T-helper 2 cell treated with Interferon-gamma antibody and Interleukin-4, amounts not matched to agents 100 ng/mL and 5 ng/mL, for 36 hours (primary cell): ENCODE data around the gene CLCA1. TPM values are rescaled to one million over a fixed set of nuclear protein-coding genes. Genes with fewer than 3 reads are reported as not detected.

Experiments used
- intact Hi-C: fragments of 100-400 bp; cut with micrococcal nuclease; formaldehyde crosslinking; loops from one replicate; pipeline ENCODE4 v1.15.1; 2023
- total RNA-seq: library from RNA; stranded (reverse); gene quantifications from 2 replicates; pipeline ENCODE4 v1.2.3, GENCODE V29; 2022

Gene CLCA1
- total RNA-seq: not detected in 2 replicates

GRCh38 chr1:86468501-86468977, at the start of gene CLCA1:
TSS of gene CLCA1 (plus strand) at chr1:86468927. CDS start at chr1:86468972, 45 bp downstream.
- intact Hi-C loops: no loop called here

- intact Hi-C loops: loop anchor here (1.0 to 5.0 kb wide), 3 partner anchors 37 to 89 kb away; no protein-coding TSS in a partner anchor
Measured at GRCh38 chr1:86419277-86419903, 49.3 kb upstream of the CLCA1 start.

- intact Hi-C loops: no loop called here
Measured at GRCh38 chr1:86421601-86422280, 47.0 kb upstream of the CLCA1 start.

GRCh38 chr1:86423473-86423872, 45.3 kb upstream of the CLCA1 start:
- intact Hi-C loops: no loop called here

GRCh38 chr1:86423873-86424272, 44.9 kb upstream of the CLCA1 start, which contains the start of gene CLCA2:
TSS of gene CLCA2 (plus strand) at chr1:86424171. CDS start at chr1:86424248, 77 bp downstream.
- intact Hi-C loops: no loop called here

- intact Hi-C loops: no loop called here
Measured at GRCh38 chr1:86429122-86429725, 39.5 kb upstream of the CLCA1 start.

GRCh38 chr1:86429835-86430234, 38.9 kb upstream of the CLCA1 start:
- intact Hi-C loops: no loop called here

GRCh38 chr1:86430376-86430775, 38.4 kb upstream of the CLCA1 start:
- intact Hi-C loops: no loop called here

- intact Hi-C loops: no loop called here
Measured at GRCh38 chr1:86434059-86434458, 34.7 kb upstream of the CLCA1 start.

GRCh38 chr1:86435327-86435726, 33.4 kb upstream of the CLCA1 start:
- intact Hi-C loops: no loop called here

GRCh38 chr1:86436041-86436440, 32.7 kb upstream of the CLCA1 start:
- intact Hi-C loops: no loop called here

GRCh38 chr1:86441581-86441980, 27.1 kb upstream of the CLCA1 start:
- intact Hi-C loops: no loop called here

- intact Hi-C loops: no loop called here
Measured at GRCh38 chr1:86441997-86442396, 26.7 kb upstream of the CLCA1 start.

- intact Hi-C loops: no loop called here
Measured at GRCh38 chr1:86445919-86446318, 22.8 kb upstream of the CLCA1 start.

GRCh38 chr1:86447198-86447790, 21.4 kb upstream of the CLCA1 start:
- intact Hi-C loops: no loop called here

- intact Hi-C loops: no loop called here
Measured at GRCh38 chr1:86448670-86449069, 20.1 kb upstream of the CLCA1 start.

- intact Hi-C loops: no loop called here
Measured at GRCh38 chr1:86449103-86449502, 19.6 kb upstream of the CLCA1 start.

GRCh38 chr1:86450847-86451246, 17.9 kb upstream of the CLCA1 start:
- intact Hi-C loops: no loop called here

GRCh38 chr1:86453664-86454063, 15.1 kb upstream of the CLCA1 start:
- intact Hi-C loops: no loop called here

GRCh38 chr1:86455073-86455472, 13.7 kb upstream of the CLCA1 start:
- intact Hi-C loops: no loop called here

GRCh38 chr1:86460998-86461397, 7.7 kb upstream of the CLCA1 start:
- intact Hi-C loops: no loop called here

GRCh38 chr1:86461482-86461881, 7.2 kb upstream of the CLCA1 start:
- intact Hi-C loops: no loop called here
